Progenitor cell of endocrine pancreas (in vitro differentiated cells): Measurements from ENCODE around the gene ZNF101. TPM values are rescaled to one million over a fixed set of nuclear protein-coding genes. Genes with fewer than 3 reads are reported as not detected.

Experiments
- DNase-seq: peaks from one replicate; pipeline ENCODE4 v3.0.0; 2021; ENCODE audit warnings: low spot score; ENCODE audit not compliant: unreplicated experiment
- H3K27ac Mint-ChIP-seq: 2 replicates; pipeline ENCODE4 v1.8.0; 2021; ENCODE audit warnings: mild to moderate bottlenecking, moderate library complexity, mixed read lengths
- H3K27me3 Mint-ChIP-seq: 2 replicates; pipeline ENCODE4 v1.8.0; 2021; ENCODE audit warnings: mixed read lengths
- H3K36me3 Mint-ChIP-seq: 2 replicates; pipeline ENCODE4 v1.8.0; 2022; ENCODE audit warnings: mixed read lengths; ENCODE audit not compliant: insufficient read depth
- H3K4me1 Mint-ChIP-seq: 2 replicates; pipeline ENCODE4 v1.8.0; 2021; ENCODE audit warnings: low read depth, mixed read lengths
- H3K4me3 Mint-ChIP-seq: 2 replicates; pipeline ENCODE4 v1.8.0; 2021; ENCODE audit warnings: low read depth, mild to moderate bottlenecking, moderate library complexity, mixed read lengths
- H3K9me3 Mint-ChIP-seq: 2 replicates; pipeline ENCODE4 v1.8.0; 2021; ENCODE audit warnings: low read depth, mixed read lengths
- total RNA-seq: library from RNA; stranded (reverse); gene quantifications from 2 replicates; pipeline ENCODE4 v1.2.1, GENCODE V29; 2021
- TF ChIP-seq, protein P1 (sequence below): fragments of 200-600 bp; sonication (generic); IDR thresholded peaks from one replicate; pipeline ENCODE4 v1.5.0; 2021; ENCODE audit warnings: antibody characterized with exemption, mild to moderate bottlenecking; ENCODE audit not compliant: unreplicated experiment

Gene ZNF101
- total RNA-seq, 1 donor from 2014 or later, result 15.3 TPM

- Mint-ChIP-seq H3K9me3 (no peaks in the 10 kb centered on the region), H3K36me3 (peaks cover 21% of the 10 kb centered on the region), H3K27ac (peak overlapping the region; percentile 96), H3K4me1 (peaks cover 17% of the 10 kb centered on the region), H3K27me3 (no peaks in the 10 kb centered on the region), H3K4me3 (peak overlapping the region; percentile 86)
- no peak for DNase-seq
- TF ChIP-seq, protein P1, sequence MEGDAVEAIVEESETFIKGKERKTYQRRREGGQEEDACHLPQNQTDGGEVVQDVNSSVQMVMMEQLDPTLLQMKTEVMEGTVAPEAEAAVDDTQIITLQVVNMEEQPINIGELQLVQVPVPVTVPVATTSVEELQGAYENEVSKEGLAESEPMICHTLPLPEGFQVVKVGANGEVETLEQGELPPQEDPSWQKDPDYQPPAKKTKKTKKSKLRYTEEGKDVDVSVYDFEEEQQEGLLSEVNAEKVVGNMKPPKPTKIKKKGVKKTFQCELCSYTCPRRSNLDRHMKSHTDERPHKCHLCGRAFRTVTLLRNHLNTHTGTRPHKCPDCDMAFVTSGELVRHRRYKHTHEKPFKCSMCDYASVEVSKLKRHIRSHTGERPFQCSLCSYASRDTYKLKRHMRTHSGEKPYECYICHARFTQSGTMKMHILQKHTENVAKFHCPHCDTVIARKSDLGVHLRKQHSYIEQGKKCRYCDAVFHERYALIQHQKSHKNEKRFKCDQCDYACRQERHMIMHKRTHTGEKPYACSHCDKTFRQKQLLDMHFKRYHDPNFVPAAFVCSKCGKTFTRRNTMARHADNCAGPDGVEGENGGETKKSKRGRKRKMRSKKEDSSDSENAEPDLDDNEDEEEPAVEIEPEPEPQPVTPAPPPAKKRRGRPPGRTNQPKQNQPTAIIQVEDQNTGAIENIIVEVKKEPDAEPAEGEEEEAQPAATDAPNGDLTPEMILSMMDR, result no peak
These were observed 41.8 kb upstream of the ZNF101 start for GRCh38 chr19:19626516-19627472.

- H3K27me3 Mint-ChIP-seq, result no peaks in the 10 kb centered on the region
- DNase-seq, result peak; percentile 71
- peaks cover 17% of the 10 kb centered on the region for H3K4me1 Mint-ChIP-seq
- peaks cover 19% of the 10 kb centered on the region for H3K36me3 Mint-ChIP-seq
- H3K27ac Mint-ChIP-seq, result peak within 1 kb of the TSS; percentile 98
- no peaks in the 10 kb centered on the region for H3K9me3 Mint-ChIP-seq
- H3K4me3 Mint-ChIP-seq, result peak within 1 kb of the TSS; percentile 86
- TF ChIP-seq, protein P1, result peak; percentile 27
These were observed 40.8 kb upstream of the ZNF101 start, which contains the start of gene LPAR2 for GRCh38 chr19:19627621-19628500. Gene LPAR2 (minus strand): TSS chr19:19628220. CDS start chr19:19627275, 945 bp downstream.

DNA sequence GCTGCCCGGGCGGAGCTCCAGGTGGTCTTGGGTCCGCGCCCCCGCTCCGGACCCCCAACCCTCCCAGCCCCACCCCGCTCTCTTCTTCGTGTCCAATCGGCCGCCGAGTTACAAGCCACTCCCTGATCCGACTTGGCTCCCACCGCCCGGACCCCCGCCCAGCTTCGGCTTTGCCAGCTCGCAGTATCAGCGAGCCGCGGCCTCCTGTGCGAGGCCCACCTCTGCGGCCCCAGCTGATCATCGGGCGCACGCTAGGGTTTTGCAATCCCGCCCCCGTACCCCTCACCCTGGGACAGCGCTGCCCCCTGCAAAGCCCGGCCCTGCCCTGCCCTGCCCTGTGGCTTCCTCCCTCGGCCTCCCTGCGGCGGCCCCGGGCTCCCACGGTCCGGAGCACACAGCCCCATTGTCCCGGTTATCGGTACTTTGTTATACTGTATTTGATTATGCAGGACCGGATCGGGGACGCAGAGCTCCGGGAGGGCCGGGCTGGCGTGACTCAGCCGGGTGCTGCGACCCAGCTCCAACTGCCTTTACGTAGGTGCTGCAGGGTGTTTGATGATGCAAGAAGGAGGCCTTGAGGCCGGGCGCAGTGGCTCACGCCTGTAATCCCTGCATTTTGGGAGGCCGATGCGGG is 40.0 kb upstream of the ZNF101 start:
- DNase-seq, result peak; percentile 87
- Mint-ChIP-seq H3K27ac (peak overlapping the region; percentile 98), H3K4me1 (peaks cover 17% of the 10 kb centered on the region), H3K9me3 (no peaks in the 10 kb centered on the region), H3K36me3 (peaks cover 22% of the 10 kb centered on the region), H3K4me3 (peak overlapping the region; percentile 79), H3K27me3 (no peaks in the 10 kb centered on the region)
- TF ChIP-seq, protein P1, result no peak

GRCh38 chr19:19630062-19630414 is 38.6 kb upstream of the ZNF101 start:
- TF ChIP-seq, protein P1, result no peak
- H3K27ac Mint-ChIP-seq, result no peak overlapping the region
- no peak overlapping the region for H3K4me3 Mint-ChIP-seq
- no peaks in the 10 kb centered on the region for H3K9me3 Mint-ChIP-seq
- H3K27me3 Mint-ChIP-seq, result no peaks in the 10 kb centered on the region
- no peak for DNase-seq
- H3K4me1 Mint-ChIP-seq, result peaks cover 17% of the 10 kb centered on the region
- H3K36me3 Mint-ChIP-seq, result peaks cover 23% of the 10 kb centered on the region
